MM.1S (cell line): Measurements from ENCODE around the gene NYAP1.

Source experiments
- DNase-seq: peaks from one replicate; pipeline ENCODE4 v3.0.0-alpha.2; 2015
- H2AFZ ChIP-seq: fragments of 300-600 bp; sonication (generic); 2 replicates; pipeline ENCODE4 v1.6.0; 2016; ENCODE audit warnings: antibody characterized with exemption, low read length
- H3F3A ChIP-seq: fragments of 300-600 bp; sonication (generic); 2 replicates; pipeline ENCODE4 v1.6.1; 2016; ENCODE audit warnings: mild to moderate bottlenecking, antibody characterized with exemption, low read length, moderate library complexity, mixed read lengths; ENCODE audit not compliant: insufficient read depth
- H3K27ac ChIP-seq: fragments of 300-600 bp; sonication (generic); 2 replicates; pipeline ENCODE4 v1.5.1; 2016; ENCODE audit warnings: mild to moderate bottlenecking, low read length
- H3K27me3 ChIP-seq: fragments of 300-600 bp; sonication (generic); replicated peaks from 2 replicates; pipeline ENCODE4 v1.6.0; 2016; ENCODE audit warnings: low read length; ENCODE audit not compliant: insufficient read depth
- H3K36me3 ChIP-seq: fragments of 300-600 bp; sonication (generic); replicated peaks from 2 replicates; pipeline ENCODE4 v1.6.1; 2016; ENCODE audit warnings: mild to moderate bottlenecking, low read length, mixed read lengths; ENCODE audit not compliant: insufficient read depth
- H3K4me1 ChIP-seq: fragments of 300-600 bp; sonication (generic); 2 replicates; pipeline ENCODE4 v1.6.1; 2016; ENCODE audit warnings: low read length, mixed read lengths
- H3K4me2 ChIP-seq: fragments of 300-600 bp; sonication (generic); 2 replicates; pipeline ENCODE4 v1.6.0; 2016; ENCODE audit warnings: low read depth, low read length
- H3K4me3 ChIP-seq: fragments of 300-600 bp; sonication (generic); 2 replicates; pipeline ENCODE4 v1.5.1; 2016; ENCODE audit warnings: low read length, mixed read lengths
- H3K79me2 ChIP-seq: fragments of 300-600 bp; sonication (generic); 2 replicates; pipeline ENCODE4 v1.6.1; 2016; ENCODE audit warnings: mixed run types, low read length, mixed read lengths
- H3K9ac ChIP-seq: fragments of 300-600 bp; sonication (generic); 2 replicates; pipeline ENCODE4 v1.6.1; 2016; ENCODE audit warnings: low read length, mixed read lengths
- H3K9me2 ChIP-seq: fragments of 300-600 bp; sonication (generic); replicated peaks from 2 replicates; pipeline ENCODE4 v1.6.1; 2016; ENCODE audit warnings: mild to moderate bottlenecking, low read length, mixed read lengths; ENCODE audit not compliant: insufficient read depth
- H3K9me3 ChIP-seq: fragments of 300-600 bp; sonication (generic); replicated peaks from 2 replicates; pipeline ENCODE4 v1.6.1; 2016; ENCODE audit warnings: mild to moderate bottlenecking, low read length, mixed read lengths; ENCODE audit not compliant: insufficient read depth
- H4K20me1 ChIP-seq: fragments of 300-600 bp; sonication (generic); 2 replicates; pipeline ENCODE4 v1.6.1; 2016; ENCODE audit warnings: mild to moderate bottlenecking, low read length, moderate library complexity, mixed read lengths; ENCODE audit not compliant: insufficient read depth
- EZH2 ChIP-seq: fragments of 300-600 bp; sonication (generic); optimal IDR thresholded peaks from 2 replicates; pipeline ENCODE3; 2017; ENCODE audit warnings: low read depth, mild to moderate bottlenecking, antibody characterized with exemption, low read length, mixed read lengths
- EZH2phosphoT487 ChIP-seq: fragments of 300-600 bp; sonication (generic); IDR thresholded peaks from 2 replicates; pipeline ENCODE4 v1.6.1; 2018; ENCODE audit warnings: antibody characterized with exemption, low read length
- TF ChIP-seq, protein P1 (sequence below): fragments of 300-600 bp; sonication (generic); IDR thresholded peaks from 2 replicates; pipeline ENCODE4 v1.5.1; 2016; ENCODE audit warnings: antibody characterized with exemption, low read length, mixed read lengths

Gene NYAP1

DNA sequence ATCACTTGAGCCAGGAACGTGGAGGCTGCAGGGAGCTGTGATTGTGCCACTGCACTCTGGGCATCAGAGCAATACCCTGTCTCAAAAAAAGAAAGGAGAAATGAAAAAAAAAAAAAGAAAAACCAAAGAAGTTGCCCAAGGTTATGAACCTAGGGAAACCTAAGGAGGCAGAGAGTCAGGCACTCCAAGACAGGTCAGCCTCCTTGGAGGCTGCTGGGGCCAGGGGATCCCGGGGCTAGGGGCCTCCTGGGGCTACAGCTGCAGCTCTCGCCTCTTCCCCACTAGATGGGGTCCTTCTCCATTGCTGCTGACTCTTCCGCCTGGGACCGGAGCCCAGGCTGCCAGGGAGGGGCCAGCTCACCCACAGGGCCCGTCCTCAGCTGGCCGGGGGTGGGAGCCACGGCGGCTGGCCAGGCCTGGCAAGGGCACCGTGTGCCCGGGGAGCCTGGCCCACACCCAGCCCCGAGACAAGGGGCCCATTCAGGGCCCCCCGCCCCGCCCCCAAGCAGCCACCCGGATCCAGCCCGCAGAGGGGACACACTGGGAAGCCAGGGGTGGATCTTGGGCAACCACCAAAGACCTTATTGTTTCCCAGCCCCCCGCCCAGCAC, 17.9 kb upstream of the NYAP1 start:
- Histone ChIP-seq H3F3A (no peaks in the 10 kb centered on the region; the same call in 1 of the 2 replicates), H3K4me2 (no peak overlapping the region), H3K9me3 (no peaks in the 10 kb centered on the region), H3K9me2 (no peaks in the 10 kb centered on the region), H2AFZ (no peak overlapping the region), H3K27me3 (no peaks in the 10 kb centered on the region), H3K27ac (no peak overlapping the region), H3K4me1 (no peaks in the 10 kb centered on the region), H3K36me3 (no peaks in the 10 kb centered on the region), H3K4me3 (no peak overlapping the region), H3K9ac (no peak overlapping the region), H4K20me1 (no peaks in the 10 kb centered on the region), H3K79me2 (no peaks in the 10 kb centered on the region)
- DNase-seq = no peak
- TF ChIP-seq EZH2phosphoT487 = no peak
- TF ChIP-seq, protein P1, sequence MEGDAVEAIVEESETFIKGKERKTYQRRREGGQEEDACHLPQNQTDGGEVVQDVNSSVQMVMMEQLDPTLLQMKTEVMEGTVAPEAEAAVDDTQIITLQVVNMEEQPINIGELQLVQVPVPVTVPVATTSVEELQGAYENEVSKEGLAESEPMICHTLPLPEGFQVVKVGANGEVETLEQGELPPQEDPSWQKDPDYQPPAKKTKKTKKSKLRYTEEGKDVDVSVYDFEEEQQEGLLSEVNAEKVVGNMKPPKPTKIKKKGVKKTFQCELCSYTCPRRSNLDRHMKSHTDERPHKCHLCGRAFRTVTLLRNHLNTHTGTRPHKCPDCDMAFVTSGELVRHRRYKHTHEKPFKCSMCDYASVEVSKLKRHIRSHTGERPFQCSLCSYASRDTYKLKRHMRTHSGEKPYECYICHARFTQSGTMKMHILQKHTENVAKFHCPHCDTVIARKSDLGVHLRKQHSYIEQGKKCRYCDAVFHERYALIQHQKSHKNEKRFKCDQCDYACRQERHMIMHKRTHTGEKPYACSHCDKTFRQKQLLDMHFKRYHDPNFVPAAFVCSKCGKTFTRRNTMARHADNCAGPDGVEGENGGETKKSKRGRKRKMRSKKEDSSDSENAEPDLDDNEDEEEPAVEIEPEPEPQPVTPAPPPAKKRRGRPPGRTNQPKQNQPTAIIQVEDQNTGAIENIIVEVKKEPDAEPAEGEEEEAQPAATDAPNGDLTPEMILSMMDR = no peak
- no peak for TF ChIP-seq EZH2

DNA sequence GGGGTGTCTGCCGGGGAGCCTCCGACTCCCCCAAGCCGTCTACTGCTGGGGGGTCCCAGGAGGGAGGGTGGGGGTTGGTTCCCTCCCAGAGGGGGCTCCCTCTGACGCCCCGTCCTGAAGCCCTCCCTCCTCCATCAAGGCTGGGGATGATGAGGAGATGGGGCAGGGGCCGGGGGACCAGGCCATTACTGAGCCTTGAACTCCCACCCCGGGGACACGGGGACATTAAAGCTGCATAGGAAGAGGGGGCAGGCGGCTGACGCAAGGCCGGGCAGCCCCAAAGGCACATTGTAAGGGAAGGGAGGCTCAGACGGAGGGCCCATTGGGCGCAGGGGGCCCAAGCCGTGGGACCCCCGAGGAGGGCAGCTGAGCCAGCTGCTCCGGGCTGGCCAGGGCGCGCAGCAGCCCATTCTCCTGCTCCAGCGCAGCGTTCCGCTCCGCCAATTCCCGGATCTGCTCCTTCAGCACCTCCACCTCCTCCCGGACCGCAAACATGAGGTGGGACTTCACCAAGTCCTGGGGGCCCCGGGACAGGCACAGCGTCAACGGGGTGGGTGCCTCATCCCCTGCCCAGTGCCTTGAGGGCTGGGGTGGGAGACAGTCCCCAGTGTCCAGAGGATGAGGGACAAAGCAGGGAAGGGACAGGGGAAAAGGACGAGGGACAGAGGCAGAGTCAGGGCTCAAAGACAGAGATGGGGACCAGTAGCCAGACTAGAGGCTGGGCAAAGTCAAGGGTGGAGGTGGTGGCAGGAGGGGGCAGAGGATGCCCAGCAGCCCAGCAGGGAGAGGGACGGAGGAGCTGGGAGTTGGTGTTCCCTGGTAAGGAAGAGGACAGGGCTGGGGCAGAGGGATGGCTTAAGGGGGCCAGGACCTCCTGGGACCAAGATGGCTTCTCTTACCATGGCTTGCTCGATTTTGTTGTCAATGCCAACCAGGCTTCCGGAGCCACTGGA, 16.8 kb upstream of the NYAP1 start:
- no peak for DNase-seq
- Histone ChIP-seq H3K36me3 (no peaks in the 10 kb centered on the region), H2AFZ (no peak overlapping the region), H3K4me3 (no peak overlapping the region), H3K9me2 (no peaks in the 10 kb centered on the region), H4K20me1 (no peaks in the 10 kb centered on the region), H3K4me1 (no peaks in the 10 kb centered on the region), H3K27me3 (no peaks in the 10 kb centered on the region), H3K9ac (no peak overlapping the region), H3K4me2 (no peak overlapping the region), H3F3A (no peaks in the 10 kb centered on the region; the same call in 1 of the 2 replicates), H3K27ac (no peak overlapping the region), H3K9me3 (no peaks in the 10 kb centered on the region), H3K79me2 (no peaks in the 10 kb centered on the region)
- TF ChIP-seq EZH2 (no peak), EZH2phosphoT487 (no peak)
- TF ChIP-seq, protein P1 = no peak

DNA sequence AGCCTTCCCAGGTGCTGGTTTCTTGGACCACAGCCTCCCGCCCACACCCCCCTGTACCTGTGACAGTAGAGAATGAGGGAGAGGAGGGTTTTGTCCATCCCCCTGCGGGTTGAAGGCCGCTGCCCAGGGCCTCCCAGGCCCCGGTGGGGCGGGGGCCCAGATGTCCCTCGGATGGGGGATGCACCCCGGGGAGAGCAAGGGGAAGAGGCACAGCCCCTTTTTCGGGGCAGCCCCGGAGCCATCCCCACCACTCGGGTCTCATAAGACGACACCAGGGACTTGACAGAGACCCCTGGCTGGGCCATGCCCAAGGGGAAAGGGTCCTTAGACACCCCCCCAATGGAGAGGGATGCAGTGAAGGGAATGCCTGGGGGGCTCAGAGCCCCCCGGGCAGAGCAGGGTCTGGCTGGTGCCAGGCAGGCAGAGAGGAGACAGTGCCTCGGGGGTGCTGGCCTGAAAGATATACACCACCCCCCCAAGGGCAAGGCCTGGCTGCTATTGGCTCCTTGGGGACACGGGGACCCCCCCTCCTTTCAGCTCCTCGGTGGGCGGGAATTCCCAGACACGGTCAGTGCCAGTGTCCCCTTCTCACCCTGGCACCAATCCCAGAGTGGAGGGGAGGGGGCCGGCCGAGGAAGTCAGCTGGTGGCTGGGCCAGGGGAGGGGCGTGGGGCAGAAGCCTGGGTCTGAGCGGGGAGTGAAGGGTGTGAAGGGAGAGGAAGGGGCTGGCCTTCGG, 15.9 kb upstream of the NYAP1 start:
- no peak overlapping the region for H3K4me2 ChIP-seq
- H3K9me2 ChIP-seq = no peaks in the 10 kb centered on the region
- no peaks in the 10 kb centered on the region for H3K79me2 ChIP-seq
- H3K27me3 ChIP-seq = no peaks in the 10 kb centered on the region
- H3F3A ChIP-seq = no peaks in the 10 kb centered on the region; the same call in 1 of the 2 replicates
- no peak overlapping the region for H3K27ac ChIP-seq
- H3K36me3 ChIP-seq = no peaks in the 10 kb centered on the region
- no peaks in the 10 kb centered on the region for H3K9me3 ChIP-seq
- no peaks in the 10 kb centered on the region for H4K20me1 ChIP-seq
- TF ChIP-seq, protein P1 = no peak
- TF ChIP-seq EZH2phosphoT487 (no peak), EZH2 (no peak)
- no peak overlapping the region for H3K4me3 ChIP-seq
- no peaks in the 10 kb centered on the region for H3K4me1 ChIP-seq
- no peak overlapping the region for H2AFZ ChIP-seq
- H3K9ac ChIP-seq = no peak overlapping the region
- no peak for DNase-seq
